HG02970 (cell line): ENCODE results near the gene TRIM62.

Experiments
- ATAC-seq: cut with Tn5 transposase; IDR thresholded peaks from one replicate; pipeline ENCODE4 v1.9.1; 2021; ENCODE audit warnings: mild to moderate bottlenecking, moderate library complexity, moderate number of reproducible peaks; ENCODE audit not compliant: unreplicated experiment, low FRiP score

Gene TRIM62

GRCh38 chr1:33180911-33181890 is 642 bp downstream of the TRIM62 start:
- peak; percentile 47 for ATAC-seq

DNA sequence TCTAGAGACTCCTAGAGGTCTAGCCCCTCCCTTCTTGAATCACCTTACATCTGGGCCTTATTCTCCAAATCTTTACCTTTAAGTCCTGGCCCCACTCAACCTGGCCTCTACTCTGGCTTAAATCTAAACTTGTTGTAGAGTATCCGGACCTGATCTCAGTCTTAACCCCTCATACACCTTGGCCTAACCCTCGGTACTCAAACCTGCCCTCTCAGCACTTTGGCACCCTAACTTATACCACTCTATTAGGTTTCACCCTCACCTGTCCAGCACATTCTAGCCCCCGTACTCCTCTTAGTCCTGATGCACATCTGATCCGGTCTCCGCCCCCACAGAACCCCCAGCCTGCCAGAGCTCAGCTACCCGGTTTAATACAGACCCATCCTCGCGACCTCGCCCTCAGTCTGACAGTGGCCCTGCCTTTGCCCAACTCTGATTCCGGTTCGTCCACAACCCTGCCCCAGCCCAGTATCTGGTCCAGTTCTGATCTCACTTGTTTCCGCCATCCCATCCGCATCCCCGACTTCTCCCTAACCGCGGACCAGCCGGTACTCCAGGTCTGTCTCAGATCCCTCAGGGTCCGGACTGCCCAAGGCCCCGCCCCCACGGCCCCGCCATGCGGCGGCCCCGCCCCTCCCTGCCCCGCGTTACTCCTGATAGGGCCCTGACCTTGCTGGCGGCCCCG is 1.5 kb downstream of the TRIM62 start:
- ATAC-seq, result no peak

- no peak for ATAC-seq
These were observed 2.9 kb downstream of the TRIM62 start for GRCh38 chr1:33178836-33179439.

DNA sequence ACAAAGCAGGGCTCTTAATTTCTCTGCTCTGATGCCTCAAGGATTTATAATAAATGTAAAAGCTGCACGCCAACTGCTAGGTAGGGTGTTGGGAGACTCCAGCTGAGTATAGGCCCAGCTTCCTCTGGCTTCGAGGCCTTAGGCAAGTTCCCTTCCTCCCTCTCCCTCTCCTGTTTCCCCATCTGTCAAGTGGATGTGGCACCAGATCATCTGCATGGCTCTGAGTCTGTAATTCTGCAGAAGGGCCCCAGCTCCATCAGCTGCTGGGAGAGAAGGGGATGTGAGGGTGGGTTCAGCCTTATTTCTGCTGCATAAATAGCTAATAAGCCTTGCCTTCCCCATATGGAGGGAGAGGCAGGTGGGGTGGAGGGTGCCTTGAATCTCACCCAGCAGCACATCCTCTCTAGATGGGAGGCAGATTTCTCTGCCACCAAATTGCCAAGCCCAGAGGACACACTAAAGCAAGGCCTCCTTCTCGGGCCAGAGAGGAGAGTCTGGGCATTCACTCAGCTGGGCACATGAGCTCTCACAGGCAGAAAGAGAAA is 3.8 kb downstream of the TRIM62 start:
- ATAC-seq, result no peak

DNA sequence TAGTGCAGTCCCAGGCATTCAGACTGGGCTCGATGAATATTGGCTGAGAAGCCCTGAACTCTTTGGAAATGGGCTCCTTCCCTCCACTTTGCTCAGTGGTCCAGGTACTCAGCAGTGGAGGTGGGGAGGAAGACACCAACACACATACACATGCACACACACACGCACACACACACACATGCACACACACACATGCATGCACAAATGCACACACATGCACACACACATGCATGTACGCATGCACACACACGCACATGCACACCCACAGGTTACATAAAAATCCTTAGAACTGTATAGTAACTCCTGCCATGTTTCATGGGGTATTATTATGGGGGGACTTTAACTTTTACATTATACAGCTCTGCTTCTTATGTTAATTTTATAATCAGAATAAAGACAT is 5.0 kb downstream of the TRIM62 start:
- ATAC-seq, result no peak

DNA sequence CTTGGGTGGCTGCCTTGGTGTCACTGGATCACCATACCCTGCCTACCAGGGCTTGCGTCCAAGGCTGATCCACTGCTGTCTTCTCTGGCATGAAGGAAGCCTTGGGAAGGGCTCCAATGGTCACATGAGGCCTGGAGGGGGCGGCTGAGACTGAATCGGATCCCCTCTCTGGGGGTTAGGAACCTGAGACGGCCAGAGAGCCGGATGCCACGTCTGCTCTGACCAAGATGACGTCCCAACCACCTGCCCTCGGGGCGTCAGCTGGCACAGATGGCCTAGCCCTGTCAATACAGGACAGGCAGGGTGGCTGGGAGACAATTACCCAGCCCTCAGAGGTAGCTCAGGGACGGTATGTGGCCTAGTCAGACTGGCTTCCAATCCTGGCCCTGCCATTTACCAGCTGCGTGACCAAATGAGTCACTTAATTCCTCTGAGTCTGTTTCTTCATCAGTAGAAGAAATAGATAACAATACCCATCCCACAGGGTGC is 5.4 kb downstream of the TRIM62 start:
- ATAC-seq, result no peak

- no peak for ATAC-seq
These were observed 6.0 kb downstream of the TRIM62 start for GRCh38 chr1:33175865-33176264.

- ATAC-seq, result no peak
These were observed 8.8 kb downstream of the TRIM62 start for GRCh38 chr1:33173091-33173490.

GRCh38 chr1:33171977-33172813 is 9.6 kb downstream of the TRIM62 start:
- no peak for ATAC-seq

- no peak for ATAC-seq
These were observed 11.2 kb downstream of the TRIM62 start for GRCh38 chr1:33170351-33171274.

GRCh38 chr1:33169290-33170055 is 12.4 kb downstream of the TRIM62 start:
- no peak for ATAC-seq

DNA sequence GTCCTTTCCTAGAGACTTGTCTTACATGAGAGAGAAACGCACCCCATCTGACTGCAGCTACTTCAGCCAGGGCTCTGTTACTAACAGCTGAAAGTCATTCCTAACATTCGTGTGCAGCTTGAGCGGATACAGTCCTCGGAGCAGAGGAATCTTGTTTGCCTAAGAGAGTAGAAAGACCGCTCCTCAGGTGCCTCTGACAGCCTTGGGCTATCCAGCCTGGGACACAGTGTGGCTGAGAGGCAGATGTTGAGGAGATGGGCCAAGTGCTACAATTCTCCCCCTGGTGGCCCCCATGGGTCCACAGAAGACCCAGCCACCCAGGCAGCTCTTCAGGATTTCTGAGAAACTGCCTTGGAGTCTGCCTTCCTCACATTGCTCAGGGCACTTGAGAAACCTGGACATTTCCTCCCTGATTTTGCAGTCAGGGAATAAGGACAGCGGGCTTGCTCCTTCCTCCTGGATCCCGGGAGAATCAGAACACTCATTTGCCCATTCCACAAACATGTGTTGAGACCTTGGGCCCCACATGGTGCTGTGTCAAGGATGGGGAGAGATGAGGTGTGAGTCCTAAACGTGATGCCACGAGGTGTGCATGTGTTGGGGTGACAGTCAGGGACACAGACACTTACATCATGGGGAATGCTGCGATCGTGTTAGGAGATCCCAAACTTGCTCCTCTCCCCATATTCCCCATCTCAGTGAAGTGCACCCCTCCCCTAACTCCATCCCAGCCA is 13.1 kb downstream of the TRIM62 start:
- no peak for ATAC-seq

GRCh38 chr1:33167650-33168447 is 14.0 kb downstream of the TRIM62 start:
- ATAC-seq, result no peak

DNA sequence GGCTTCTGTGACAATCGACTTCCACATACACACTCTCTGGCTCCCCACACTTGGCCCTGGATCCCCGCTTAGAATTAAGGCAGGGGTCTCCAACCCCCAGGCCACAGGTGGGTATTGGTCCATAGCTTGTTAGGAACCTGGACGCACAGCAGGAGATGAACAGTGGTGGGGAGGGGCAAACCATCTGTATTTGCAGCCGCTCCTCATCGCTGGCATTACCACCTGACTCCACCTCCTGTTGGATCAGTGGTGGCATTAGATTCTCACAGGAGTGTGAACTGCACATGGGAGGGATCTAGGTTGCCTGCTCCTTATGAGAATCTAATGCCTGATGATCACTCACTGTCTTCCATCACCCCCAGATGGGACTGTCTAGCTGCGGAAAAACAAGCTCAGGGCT is 16.0 kb downstream of the TRIM62 start:
- ATAC-seq, result no peak

- ATAC-seq, result no peak
These were observed 16.6 kb downstream of the TRIM62 start for GRCh38 chr1:33165209-33165608.

GRCh38 chr1:33163621-33164519 is 18.0 kb downstream of the TRIM62 start:
- no peak for ATAC-seq
